Stimulated activated CD4-positive, alpha-beta T cell treated with anti-CD3 and anti-CD28 coated beads, Interleukin-2, amount 100 ng/mL, for 4 hours (primary cell): Measurements from ENCODE around the gene VPS54.
"Not testable (repeated sequence)": the region's sequence is repeated elsewhere in the genome, so short reads cannot be mapped to it uniquely, and the experiment has no call there.

Experiments
- DNase-seq: peaks from one replicate; pipeline ENCODE4 v3.0.0-alpha.2; 2020; ENCODE audit warnings: low read depth

VPS54 gene

GRCh38 chr2:64021578-64021977 lies 2.4 kb upstream of the VPS54 start:
- no peak for DNase-seq

GRCh38 chr2:64019975-64020528 lies 824 bp upstream of the VPS54 start:
- no peak for DNase-seq

GRCh38 chr2:64018701-64019082 lies 536 bp downstream of the VPS54 start:
- DNase-seq: peak; percentile 16

GRCh38 chr2:64017811-64018700 lies 1.2 kb downstream of the VPS54 start:
- no peak for DNase-seq

GRCh38 chr2:64015898-64016297 lies 3.3 kb downstream of the VPS54 start:
- no peak for DNase-seq

GRCh38 chr2:64015391-64015790 lies 3.8 kb downstream of the VPS54 start:
- no peak for DNase-seq

GRCh38 chr2:64014628-64015027 lies 4.6 kb downstream of the VPS54 start:
- DNase-seq: no peak

GRCh38 chr2:64013053-64013452 lies 6.2 kb downstream of the VPS54 start:
- DNase-seq: no peak

- DNase-seq: no peak
These were observed 7.1 kb downstream of the VPS54 start for GRCh38 chr2:64012115-64012514.

- no peak for DNase-seq
These were observed 10.7 kb downstream of the VPS54 start for GRCh38 chr2:64008434-64009009.

GRCh38 chr2:64007924-64008323 lies 11.3 kb downstream of the VPS54 start:
- no peak for DNase-seq

- DNase-seq: no peak
These were observed 13.4 kb downstream of the VPS54 start for GRCh38 chr2:64005707-64006356.

- no peak for DNase-seq
These were observed 16.0 kb downstream of the VPS54 start for GRCh38 chr2:64003239-64003638.

- no peak for DNase-seq
These were observed 17.7 kb downstream of the VPS54 start for GRCh38 chr2:64001382-64002101.

- DNase-seq: no peak
These were observed 18.4 kb downstream of the VPS54 start for GRCh38 chr2:64000630-64001381.

- DNase-seq: no peak
These were observed 20.2 kb downstream of the VPS54 start for GRCh38 chr2:63999049-63999448.

- not testable (repeated sequence) for DNase-seq
These were observed 22.5 kb downstream of the VPS54 start for GRCh38 chr2:63996582-63997198.

- DNase-seq: not testable (repeated sequence)
These were observed 24.7 kb downstream of the VPS54 start for GRCh38 chr2:63994329-63995070.

GRCh38 chr2:63993871-63994270 lies 25.4 kb downstream of the VPS54 start:
- DNase-seq: no peak

- DNase-seq: not testable (repeated sequence)
These were observed 26.1 kb downstream of the VPS54 start for GRCh38 chr2:63993130-63993584.
